GM18507 (cell line): ENCODE measurements around the gene TBC1D21.

Experiments used
- DNase-seq: peaks from one replicate; pipeline ENCODE4 v3.0.0; 2011; ENCODE audit warnings: low read depth; ENCODE audit not compliant: insufficient read length; ENCODE audit errors: extremely low spot score
- FAIRE-seq: peaks from 2 replicates; lab custom pipeline; 2011; peaks lifted over from hg19 to GRCh38; lab: Jason Lieb, UNC

The TBC1D21 gene

DNA sequence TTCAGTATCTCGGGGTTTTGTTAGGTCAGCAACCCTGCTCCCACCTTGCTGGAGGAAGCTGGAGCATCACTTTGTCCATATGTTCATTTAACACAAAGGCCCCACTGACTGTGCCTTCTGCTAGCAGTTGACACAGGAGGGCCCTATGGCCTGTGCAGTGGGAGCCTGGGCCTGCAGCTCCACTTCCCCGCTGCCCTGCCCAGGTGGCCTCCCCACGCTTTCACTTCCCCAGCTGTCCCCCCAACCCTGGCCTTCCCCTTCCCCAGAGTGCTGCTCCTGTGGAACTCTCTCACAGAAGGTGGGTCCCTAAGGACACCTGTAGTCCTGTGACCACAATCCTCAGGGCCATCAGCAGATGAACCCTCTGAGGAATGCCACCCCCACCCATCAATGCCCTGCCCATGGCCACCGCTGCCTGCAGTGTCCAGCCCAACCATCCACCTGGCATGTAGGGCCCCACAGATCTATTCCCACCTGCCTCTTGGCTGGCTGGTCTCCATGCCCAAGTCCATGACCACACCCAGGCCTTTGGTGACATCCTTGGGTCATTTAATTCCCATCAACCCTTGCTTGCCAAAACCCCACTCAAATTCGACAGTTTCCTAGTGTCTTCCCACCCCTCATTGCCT lies 13.5 kb downstream of the TBC1D21 start:
- DNase-seq: no peak
- no peak for FAIRE-seq

DNA sequence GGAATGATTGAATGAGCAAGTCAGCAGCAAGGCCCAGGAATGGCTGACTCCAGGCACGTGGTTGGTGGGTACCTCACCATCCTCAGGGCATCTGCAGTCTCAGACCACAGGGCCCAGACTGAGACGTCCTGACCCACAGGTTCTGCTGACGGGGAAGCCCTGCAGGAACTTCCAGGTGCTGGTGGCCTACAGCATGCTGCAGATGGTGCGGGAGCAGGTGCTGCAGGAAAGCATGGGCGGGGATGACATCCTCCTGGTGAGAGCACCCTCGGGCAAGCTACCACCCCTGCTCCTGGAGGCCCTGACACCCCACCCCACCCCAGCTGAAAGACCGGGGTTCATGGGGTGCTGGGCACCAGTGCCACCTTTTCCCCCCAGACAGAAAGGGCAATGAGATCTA lies 14.1 kb downstream of the TBC1D21 start:
- no peak for FAIRE-seq

DNA sequence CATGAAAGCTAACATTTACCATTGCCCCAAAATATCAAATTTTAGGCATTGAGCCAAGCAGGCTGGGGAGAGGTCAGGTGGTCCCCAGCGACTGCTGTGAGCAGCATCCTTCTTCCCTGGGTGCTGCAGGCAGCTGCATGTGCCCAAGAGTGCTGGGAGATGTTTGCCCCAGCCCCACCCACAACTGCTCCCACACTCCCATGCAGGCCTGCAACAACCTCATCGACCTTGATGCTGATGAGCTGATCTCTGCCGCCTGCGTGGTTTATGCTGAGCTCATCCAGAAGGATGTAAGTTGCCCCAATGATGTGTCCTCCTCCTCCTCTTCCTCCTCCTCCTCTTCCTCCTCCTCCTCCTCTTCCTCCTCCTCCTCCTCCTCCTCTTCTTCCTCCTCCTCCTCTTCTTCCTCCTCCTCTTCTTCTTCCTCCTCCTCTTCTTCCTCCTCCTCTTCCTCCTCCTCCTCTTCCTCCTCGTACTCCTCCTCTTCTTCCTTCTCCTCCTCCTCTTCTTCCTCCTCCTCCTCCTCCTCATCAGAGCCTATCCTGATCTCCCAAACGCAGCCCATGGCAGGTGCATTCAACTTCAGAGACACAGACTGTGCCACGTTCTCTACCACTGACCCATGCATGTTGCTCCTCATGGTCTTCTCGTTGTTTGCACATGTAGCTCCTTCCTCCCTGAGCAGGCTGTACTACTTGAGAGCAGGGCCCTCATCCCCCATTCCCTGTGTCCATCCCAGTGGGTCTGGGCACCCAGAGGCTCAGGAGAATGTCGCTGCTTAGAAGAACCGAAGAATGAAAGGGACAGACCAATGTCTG lies 15.1 kb downstream of the TBC1D21 start:
- FAIRE-seq: no peak
- no peak for DNase-seq

More for the DNA sequence above, 14.1 kb downstream of the TBC1D21 start:
- no peak for DNase-seq

DNA sequence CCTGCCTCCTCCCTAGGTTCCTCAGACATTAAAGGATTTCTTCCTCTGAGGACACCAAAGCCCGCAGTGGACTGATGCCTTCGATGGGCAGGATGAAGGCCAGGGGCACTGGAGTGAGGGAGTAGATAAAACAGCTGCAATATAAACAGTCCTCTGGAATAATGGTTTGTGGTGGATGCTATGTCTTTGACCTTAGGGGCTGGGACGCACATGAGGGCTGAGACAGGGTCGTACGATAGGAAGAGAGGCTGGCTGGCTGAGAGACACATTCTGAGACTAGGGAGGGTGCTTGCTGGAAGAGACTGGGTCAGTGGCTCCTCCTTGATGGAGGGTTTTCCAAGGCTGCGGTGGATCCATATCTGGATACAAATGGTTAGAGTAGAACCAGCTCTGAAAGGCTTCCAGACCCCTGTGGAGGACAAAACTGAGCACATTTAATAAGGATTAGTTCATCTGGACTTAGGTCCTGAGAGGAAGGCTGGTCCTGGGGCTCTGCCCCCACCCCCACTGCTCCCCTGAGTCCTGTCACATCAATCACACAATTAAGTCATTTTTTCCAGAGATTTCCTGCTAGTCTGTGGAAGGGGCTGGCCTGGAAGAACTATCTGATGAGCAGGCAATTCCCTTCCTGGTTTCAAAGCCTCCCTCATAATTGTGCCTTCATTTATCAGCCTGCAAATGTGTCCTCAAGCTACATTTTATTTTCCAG lies 15.8 kb downstream of the TBC1D21 start:
- DNase-seq: no peak
- FAIRE-seq: no peak

DNA sequence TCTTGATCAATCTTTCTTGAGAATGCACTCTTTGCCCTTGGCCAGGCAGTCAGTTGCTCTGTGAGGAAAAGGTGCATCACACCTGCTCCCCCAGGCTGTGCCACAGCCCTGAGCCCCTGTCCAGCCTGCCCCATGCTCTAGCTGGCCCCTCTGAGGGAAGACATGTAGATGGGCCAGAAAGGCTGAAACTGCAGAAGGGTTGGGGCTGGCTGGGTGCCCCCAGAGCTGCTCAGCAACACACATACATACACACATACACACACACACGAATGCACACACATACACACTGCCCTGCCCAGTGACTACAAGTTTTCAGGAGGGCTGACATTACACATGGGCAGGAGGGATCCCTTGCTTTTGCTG lies 16.4 kb downstream of the TBC1D21 start:
- FAIRE-seq: no peak
- no peak for DNase-seq

DNA sequence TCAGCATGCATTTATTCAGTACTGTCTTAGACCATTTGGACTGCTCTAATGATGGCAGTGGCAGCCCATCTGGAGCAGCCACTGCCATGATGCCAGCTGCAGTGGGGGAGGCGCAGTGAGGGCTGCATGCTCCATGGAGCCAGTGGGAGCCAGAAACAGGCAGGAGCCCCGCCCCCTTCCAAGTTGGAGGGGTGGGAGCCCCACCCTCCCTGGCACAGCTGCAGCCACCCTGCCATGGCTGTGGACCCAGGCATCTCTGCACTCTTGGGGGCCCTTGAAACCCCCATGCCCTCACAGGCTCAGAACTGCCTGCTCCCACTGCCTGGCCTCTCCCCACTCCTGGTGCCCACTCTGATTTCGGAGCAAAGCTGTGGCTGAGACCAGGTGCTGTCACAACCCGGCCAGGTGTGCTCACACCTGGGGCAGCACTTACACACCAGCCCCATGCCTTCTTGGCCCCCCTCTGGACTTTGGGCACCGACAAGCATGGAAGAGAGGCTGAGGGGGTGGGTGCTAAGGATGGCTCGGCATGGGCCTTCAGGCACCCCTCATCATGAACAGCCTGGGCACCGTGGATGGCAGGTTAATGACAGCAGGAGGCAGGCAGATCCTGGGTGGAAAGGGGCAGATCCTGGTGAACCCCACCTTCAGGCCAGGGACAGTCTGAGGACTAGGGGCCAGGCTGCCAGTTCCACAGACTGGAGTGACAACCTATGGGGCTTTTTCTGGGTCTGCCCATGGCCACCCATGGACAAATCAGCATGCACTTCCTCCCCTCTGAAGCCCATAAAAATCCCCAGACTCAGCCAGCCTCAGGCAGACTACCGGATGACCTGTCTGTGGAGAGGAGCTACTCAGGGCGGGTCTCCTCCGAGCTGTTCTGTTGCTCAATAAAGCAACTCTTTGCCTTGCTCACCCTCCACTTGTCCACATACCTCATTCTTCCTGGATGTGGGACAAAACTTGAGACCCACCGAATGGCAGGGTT lies 18.3 kb downstream of the TBC1D21 start:
- no peak for FAIRE-seq
- DNase-seq: no peak

DNA sequence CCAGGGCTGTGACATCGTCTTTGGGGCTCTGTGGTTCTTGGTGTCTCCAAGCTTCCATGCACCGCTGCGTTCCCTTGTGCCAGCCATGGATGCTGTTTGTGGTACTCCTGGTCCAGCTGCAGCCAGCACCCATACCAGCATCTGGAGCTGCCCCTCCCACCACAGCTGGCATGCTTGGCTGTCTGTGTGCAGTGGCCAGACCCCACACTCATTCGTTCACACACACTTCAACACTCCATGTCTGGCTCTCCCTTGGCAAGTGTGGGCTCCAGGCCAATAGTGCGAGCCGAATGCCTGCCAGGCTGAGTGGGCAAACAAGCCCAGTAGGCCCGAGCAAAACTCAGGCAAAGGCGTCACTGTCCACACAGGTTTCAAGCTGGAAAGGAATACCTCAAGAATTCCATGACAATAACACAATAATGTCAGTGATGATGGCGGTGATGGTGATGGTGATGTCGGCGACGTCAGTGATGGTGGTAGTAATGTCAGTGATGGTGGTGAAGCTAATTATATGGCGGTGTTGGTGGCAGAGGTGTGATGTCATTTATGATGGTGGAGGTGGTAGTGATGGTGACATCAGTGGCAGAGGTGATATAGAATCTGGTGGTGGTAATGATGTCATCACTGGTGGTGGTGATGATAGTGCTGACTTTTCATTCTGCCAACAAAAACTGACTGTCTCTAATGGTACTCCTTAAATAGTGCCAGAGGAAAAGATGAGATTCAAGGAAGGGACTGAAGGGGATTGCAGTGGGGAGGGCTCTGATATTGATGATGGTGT lies 19.3 kb downstream of the TBC1D21 start:
- DNase-seq (no peak), FAIRE-seq (no peak)

DNA sequence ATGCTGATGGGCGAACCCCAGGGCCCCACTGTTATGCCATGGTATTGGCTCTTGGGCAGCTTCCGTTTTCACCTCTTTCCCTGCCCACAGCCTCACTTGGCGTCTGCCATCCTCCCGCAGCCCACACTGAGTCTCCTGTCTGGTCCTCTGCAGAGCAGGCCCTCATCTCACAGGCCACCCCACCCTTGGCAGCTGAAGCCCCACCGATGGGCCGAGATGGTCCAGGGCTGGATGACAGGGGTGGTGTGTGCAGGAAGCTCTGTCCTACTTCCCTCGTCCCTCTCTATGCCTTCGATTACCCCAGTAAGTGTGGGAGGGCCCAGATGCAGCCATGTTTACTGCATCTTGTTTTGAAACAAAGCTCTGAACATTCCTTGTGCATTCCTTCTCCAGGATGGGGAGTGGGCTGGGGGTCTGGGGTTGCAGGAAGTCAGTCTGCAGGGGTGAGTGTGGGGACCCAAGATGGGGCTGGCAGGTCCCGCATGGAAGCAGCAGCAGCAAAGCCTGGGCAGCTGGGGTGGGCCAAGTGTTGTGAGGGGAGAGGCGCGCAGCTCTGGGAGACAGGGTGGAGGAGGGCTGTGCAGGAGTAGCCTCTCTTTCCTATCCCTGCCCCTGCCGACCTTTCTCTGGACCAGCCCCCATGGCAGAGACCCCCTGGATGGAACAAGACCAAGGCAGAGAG lies 20.9 kb downstream of the TBC1D21 start:
- DNase-seq: no peak
- FAIRE-seq: no peak

DNA sequence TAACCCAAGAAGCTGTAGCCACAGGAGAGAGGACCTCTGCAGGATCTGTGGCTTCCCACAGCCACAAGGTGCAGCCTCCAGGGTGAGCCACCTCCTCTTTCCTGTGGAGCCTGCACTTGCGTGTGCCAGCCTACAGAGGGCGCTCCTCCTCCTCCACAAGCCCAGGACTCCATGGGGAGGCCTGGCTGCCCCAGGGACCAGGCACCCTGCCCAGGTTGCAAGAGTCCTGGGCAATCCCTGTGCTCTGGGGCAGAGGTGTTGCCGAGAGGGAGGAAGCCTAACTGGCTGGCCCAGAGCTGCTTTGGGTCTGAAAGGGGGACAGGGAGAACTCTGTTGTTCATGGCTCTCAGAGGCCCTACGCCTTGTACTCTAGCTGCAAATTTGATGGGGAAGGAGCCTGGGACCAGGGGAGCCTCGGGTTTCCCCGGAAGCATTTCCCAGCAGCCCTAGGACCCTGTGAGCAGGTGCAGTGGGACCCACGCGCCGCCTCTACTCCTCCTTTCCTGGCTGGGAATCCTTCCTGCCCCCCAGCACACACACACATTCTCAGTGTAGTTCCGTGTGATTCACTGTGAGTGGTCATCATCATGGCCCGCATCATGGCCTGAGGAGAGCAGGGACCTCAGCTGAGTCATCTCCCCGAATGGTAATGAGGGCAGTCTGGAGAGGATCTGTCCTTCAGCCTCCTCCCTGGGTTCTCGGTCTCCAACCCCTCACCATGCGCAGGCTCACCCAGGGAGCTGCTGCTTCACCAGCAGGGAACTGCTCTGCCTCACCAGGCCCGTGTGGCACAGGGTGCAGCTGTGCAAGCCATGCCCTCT lies 24.3 kb downstream of the TBC1D21 start:
- FAIRE-seq: no peak
- peak; percentile 60 for DNase-seq

DNA sequence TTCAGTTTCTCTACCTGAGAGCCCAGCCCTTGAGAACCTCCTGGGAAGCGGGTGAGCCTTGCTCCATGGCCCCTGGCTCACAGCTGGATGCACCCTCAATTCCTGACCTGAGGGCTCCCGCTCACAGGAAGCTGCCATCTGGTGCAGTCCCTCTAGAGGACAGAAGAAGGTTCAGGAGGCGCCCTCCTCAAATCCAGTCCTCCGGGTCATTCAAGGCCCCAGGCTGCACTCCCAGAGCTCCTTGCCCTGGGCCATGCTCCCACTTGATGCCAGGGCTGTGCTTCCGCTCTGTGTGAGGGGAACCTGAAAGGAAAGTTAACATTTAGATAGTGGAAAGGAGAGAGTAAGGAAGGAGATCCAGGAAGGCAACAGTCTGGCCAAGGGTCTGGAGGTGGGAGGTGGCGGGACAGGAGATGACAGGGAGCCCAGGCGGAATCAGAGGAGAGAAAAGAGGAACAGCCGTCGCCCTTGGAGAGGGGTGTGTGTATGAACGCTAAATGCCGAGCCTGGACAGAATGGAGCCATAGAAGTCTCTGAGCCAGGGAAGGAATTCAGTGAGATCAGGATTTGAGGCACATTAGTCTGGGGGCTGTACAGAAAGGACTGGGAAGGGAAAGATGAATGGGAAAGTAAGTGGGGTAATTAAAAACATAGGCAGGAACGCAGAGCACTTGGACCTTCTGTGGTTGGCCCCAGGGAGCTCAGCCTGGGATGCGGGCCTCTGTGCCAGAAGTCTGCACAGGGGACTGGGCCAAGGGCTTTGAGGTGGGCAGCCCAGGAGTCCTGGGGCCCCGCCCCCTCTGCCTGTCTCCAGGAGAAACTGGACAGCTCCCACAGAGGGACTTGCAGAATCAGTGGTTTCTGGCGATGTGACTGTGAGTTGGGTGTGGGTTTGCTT lies 26.1 kb downstream of the TBC1D21 start:
- DNase-seq (no peak), FAIRE-seq (no peak)

DNA sequence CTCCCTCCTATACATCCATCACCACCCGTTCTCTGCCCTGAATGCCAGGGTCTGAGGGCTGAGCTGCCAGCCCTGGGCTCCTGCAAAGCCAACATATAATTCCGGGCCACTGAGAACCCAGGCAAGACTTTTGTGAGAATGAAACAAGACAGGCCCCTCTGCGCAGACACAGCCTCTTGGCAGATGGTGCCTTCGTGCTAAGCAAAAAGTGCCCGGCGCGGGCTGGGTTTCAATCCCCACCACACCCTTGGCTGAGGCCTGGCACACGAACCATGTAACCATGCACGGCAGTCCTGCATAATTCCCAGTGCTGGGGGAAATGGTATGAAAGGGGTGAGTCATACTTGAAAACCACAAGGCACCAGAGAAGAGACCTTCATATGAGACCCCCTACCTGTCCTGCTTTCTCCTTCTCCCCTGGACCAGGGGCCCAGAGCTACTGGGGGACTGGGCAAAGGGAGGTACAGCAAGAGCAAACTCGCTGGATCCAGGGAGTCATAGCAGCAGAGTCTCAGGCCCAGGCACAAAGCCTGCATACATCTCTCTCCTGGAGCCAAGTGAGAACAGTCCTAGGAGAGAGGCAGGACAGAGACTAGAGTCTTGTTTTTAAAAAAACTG lies 26.8 kb downstream of the TBC1D21 start:
- FAIRE-seq (no peak), DNase-seq (no peak)

DNA sequence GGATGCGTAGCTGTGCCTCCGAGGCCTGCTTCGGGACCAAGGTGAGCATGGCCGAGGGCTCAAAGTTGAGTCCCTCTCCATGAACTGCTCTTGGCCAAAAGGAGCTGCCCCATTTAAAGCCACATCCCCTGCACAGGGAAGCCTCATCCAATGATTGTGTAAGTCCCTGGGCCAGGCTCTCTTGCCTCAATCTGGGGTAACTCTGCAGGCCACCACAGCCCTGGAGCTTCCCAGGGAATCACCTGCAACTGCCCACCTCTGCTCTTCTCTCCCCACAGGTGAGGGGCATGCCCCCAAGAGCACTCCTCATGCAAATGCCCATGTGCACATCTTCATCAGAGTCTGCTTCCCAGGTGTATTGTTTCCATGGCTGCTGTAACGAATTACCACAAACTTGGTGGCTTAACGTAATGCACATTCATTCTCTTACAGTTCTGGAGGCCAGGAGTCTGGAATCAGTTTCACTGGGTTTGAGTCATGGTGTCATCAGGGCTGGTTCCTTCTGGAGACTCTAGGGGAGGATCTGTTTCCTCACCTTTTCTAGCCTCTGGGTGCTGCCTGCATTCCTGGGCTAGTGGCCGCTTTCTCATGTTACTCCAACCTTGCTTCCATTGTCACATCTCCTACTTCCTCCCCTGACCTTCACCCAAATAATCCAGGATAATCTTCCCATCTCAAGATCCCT lies 27.9 kb downstream of the TBC1D21 start:
- DNase-seq: no peak
- FAIRE-seq: no peak

DNA sequence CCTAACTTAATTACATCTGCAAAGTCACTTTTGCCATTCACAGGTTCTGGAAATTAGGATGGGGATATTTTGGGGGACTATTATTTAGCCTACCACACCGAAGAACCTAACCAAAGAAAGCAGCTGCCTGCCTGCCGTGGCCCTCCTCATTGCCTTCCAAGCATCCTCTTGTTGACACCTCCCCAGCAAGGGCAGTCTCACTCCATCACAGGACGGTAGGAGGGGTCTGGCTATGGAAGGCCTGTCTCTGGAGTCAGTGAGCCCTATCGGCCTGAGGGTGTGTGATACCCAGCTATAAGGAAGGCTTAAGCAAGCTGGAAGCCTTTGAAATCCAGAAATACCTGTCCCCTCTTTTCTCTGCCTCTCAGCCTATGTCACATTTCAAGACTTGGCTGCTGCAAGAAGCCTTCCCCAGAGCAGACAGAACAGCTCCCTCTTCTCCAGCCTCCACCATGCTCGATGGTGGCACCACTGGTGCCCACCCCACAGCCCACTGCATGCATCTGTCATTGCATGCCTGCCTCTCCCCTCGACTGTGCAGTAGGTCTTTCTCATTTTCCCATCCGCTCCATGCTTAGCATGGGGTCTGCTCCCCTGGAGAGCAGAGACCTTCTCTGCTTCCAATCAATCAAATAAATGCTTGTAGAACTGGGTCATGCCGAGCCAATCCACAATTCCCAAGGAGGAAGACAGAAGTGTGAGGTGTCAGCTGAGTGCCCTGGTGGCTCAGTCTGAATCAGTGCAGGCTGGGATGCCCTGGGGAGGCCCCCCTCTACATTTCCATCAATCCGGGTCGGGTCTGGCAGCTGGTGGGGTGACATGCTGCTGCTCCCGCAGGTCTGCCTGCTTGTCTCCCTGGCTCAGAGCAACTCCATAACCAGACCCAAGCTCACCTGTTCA lies 29.0 kb downstream of the TBC1D21 start:
- FAIRE-seq: no peak
- DNase-seq: no peak

DNA sequence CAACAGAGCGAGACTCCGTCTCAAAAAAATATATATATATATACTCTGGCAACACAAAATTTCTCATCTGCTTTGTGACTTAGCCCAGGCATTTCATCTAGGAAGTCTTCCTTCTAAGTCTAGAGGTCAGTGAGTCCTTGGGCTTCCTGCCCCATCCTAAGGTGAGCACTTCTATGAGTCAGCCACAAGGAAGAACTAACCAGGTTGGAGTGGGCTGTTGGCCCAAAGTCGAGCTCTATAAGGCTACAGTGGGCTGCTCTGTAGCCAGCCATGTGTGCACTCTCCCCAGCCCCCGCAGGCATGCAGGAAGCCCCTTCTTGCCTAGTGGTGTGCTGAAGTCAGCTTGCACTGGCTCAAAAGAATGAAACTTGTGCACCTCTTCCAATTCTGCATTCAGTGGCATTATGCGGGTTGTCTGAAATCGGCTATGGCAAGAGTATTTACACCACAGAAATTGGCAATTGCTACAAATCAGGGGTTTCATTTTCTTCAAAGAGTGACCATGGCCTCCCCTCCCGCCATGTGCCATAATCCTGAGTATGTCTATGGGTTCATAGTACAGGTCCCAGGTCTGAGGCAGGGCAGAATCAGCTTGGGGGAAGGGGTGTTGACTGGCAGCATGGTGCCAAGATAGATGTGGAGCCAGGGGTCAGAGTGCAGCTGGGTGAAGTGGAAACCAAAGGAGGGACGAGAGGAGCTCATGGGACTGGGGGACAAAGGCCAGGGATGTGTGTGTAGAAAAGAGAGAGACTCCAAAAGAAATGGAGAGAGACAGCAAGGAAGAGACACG lies 30.9 kb downstream of the TBC1D21 start:
- DNase-seq (no peak), FAIRE-seq (no peak)
